Thyroid gland (tissue), 4 donors: ENCODE data around the gene CTNNA2.

Experiments
- POLR2A ChIP-seq, 2 donors: fragments of 450-650 bp; IDR thresholded peaks; one replicate each; pipeline ENCODE4 v1.6.1; 2017; ENCODE audit warnings: antibody characterized with exemption in 2 of 2, mild to moderate bottlenecking in 2 of 2, moderate library complexity in 1 of 2
- TF ChIP-seq, protein P1 (sequence below), 6 experiments: fragments of 200-600 bp in 3 of 6; fragments of 450-650 bp in 3 of 6; sonication (generic) in 3 of 6; IDR thresholded peaks; one replicate each; pipeline ENCODE4 v1.5.1; 2016 to 2019; ENCODE audit warnings: antibody characterized with exemption in 6 of 6, mild to moderate bottlenecking in 2 of 6, inconsistent platforms in 1 of 6, moderate library complexity in 1 of 6

DNA sequence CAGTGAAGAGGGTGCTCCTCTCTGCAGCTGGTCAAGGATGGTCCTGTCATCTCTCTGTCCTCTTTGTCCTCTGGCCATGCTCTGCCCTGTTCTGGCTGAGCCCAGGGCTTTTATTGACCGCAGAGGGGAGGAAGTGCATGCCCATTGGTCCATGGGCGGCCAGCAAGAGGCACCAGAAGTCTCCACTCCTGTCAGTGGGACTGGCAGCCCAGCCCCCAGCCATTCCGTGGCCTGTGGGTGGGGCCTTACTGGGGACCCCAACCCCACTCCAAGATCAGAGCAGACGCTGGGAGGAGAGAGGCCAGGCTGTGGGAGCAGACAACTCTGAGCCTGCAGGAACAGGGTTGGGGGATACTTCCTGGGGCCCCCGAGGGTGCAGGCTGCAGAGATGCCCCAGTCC lies 156.9 kb downstream of the CTNNA2 start:
- TF ChIP-seq, protein P1, sequence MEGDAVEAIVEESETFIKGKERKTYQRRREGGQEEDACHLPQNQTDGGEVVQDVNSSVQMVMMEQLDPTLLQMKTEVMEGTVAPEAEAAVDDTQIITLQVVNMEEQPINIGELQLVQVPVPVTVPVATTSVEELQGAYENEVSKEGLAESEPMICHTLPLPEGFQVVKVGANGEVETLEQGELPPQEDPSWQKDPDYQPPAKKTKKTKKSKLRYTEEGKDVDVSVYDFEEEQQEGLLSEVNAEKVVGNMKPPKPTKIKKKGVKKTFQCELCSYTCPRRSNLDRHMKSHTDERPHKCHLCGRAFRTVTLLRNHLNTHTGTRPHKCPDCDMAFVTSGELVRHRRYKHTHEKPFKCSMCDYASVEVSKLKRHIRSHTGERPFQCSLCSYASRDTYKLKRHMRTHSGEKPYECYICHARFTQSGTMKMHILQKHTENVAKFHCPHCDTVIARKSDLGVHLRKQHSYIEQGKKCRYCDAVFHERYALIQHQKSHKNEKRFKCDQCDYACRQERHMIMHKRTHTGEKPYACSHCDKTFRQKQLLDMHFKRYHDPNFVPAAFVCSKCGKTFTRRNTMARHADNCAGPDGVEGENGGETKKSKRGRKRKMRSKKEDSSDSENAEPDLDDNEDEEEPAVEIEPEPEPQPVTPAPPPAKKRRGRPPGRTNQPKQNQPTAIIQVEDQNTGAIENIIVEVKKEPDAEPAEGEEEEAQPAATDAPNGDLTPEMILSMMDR (IDR thresholded peaks at IDR 0.05): no peak
- TF ChIP-seq POLR2A (IDR thresholded peaks at IDR 0.05): no peak
